HCT116 (cell line): Measurements from ENCODE around the gene SPPL2C. TPM values are rescaled to one million over a fixed set of nuclear protein-coding genes. Genes with fewer than 3 reads are reported as not detected.

Experiments
- ATAC-seq: fragments of 200-7000 bp; cut with Tn5 transposase; 2 replicates; pipeline ENCODE4 v1.9.1; 2020; ENCODE audit warnings: mild to moderate bottlenecking, moderate library complexity
- BruUV-seq: library from RNA; stranded (reverse); fragments of 400-500 nt; replicated peaks from 2 replicates; lab custom pipeline; 2021; lab: Mats Ljungman, UMichigan
- CTCF ChIA-PET: fragments of 300-600 bp; sonication (Branson Sonifier 250); formaldehyde crosslinking; loops from one replicate; lab custom pipeline; 2021; ENCODE audit warnings: antibody characterized with exemption; lab: Charles Lee
- POLR2A ChIA-PET: fragments of 300-600, 350-600 bp; sonication (Branson Sonifier 250); formaldehyde crosslinking; loops from one replicate; lab custom pipeline; 2021; ENCODE audit warnings: antibody characterized with exemption; lab: Charles Lee
- RAD21 ChIA-PET, 2 experiments: fragments of 300-600 bp; sonication (Branson Sonifier 250); formaldehyde crosslinking; loops; one replicate each; lab custom pipeline; 2023; ENCODE audit warnings: low total read pairs in 2 of 2; ENCODE audit not compliant: uncharacterized antibody in 2 of 2, unreplicated experiment in 2 of 2, low non-redundant PET in 1 of 2; lab: Charles Lee
- DNase-seq: peaks from one replicate; pipeline ENCODE4 v3.0.0-alpha.2; 2010; ENCODE audit warnings: low read depth, low spot score
- H2AFZ ChIP-seq: fragments of 200-600 bp; shearing (Covaris generic), sonication (generic); 2 replicates; pipeline ENCODE4 v1.6.1; 2017; ENCODE audit warnings: low read depth, mixed run types, mixed read lengths, antibody characterized with exemption, low read length; ENCODE audit not compliant: poor library complexity, severe bottlenecking
- H3K27ac ChIP-seq: 2 replicates; pipeline ENCODE4 v1.5.1; 2012; ENCODE audit warnings: low read depth, low read length
- H3K27me3 ChIP-seq: fragments of 200-600 bp; sonication (generic); 2 replicates; pipeline ENCODE4 v1.6.1; 2016; ENCODE audit warnings: mixed run types, low read length, mixed read lengths; ENCODE audit not compliant: insufficient read depth
- H3K36me3 ChIP-seq, 2 experiments: fragments of 200-500 bp in 1 of 2; fragments of 200-600 bp in 1 of 2; sonication (Bioruptor generic) in 1 of 2; sonication (generic) in 1 of 2; 2 replicates each; pipeline versions ENCODE4 v1.5.1 to v1.6.1; 2014 to 2016; ENCODE audit warnings: low read length in 2 of 2, inconsistent platforms in 1 of 2, mixed read lengths in 1 of 2, mixed run types in 1 of 2; ENCODE audit not compliant: insufficient read depth in 2 of 2, control insufficient read depth in 1 of 2
- H3K4me1 ChIP-seq, 2 experiments: fragments of 200-600 bp in 1 of 2; sonication (generic) in 1 of 2; 2 replicates each; pipeline versions ENCODE4 v1.5.1 to v1.6.1; 2012 to 2017; ENCODE audit warnings: low read length in 2 of 2, inconsistent platforms in 1 of 2, mild to moderate bottlenecking in 1 of 2, mixed read lengths in 1 of 2, mixed run types in 1 of 2, moderate library complexity in 1 of 2; ENCODE audit not compliant: insufficient read depth in 2 of 2, control insufficient read depth in 1 of 2
- H3K4me2 ChIP-seq: fragments of 200-600 bp; sonication (generic); 2 replicates; pipeline ENCODE4 v1.6.1; 2017; ENCODE audit warnings: mixed run types, low read length, mixed read lengths
- H3K4me3 ChIP-seq, 2 experiments: fragments of 200-600 bp in 1 of 2; sonication (generic) in 1 of 2; replicated peaks in 1 of 2; 2 replicates each; pipeline ENCODE4 v1.5.1; 2011 to 2016; ENCODE audit warnings: low read length in 2 of 2, control low read depth in 1 of 2, low read depth in 1 of 2, mild to moderate bottlenecking in 1 of 2, mixed read lengths in 1 of 2, mixed run types in 1 of 2
- H3K79me2 ChIP-seq: fragments of 200-600 bp; sonication (generic); 2 replicates; pipeline ENCODE4 v1.6.1; 2017; ENCODE audit warnings: mild to moderate bottlenecking, mixed run types, low read length, moderate library complexity, mixed read lengths; ENCODE audit not compliant: insufficient read depth
- H3K9ac ChIP-seq: fragments of 200-600 bp; sonication (generic); 2 replicates; pipeline ENCODE4 v1.6.1; 2016; ENCODE audit warnings: low read length, mixed read lengths
- H3K9me2 ChIP-seq: fragments of 200-600 bp; sonication (generic), shearing (Covaris generic); 2 replicates; pipeline ENCODE4 v1.6.1; 2017; ENCODE audit warnings: mixed run types, mild to moderate bottlenecking, moderate library complexity; ENCODE audit not compliant: insufficient read depth
- H3K9me3 ChIP-seq, 2 experiments: fragments of 200-500 bp in 1 of 2; fragments of 200-600 bp in 1 of 2; sonication (Bioruptor generic) in 1 of 2; sonication (generic) in 1 of 2; 2 replicates each; pipeline ENCODE4 v1.6.1; 2014 to 2017; ENCODE audit warnings: low read length in 2 of 2, mixed read lengths in 2 of 2, inconsistent platforms in 1 of 2, low read depth in 1 of 2, mild to moderate bottlenecking in 1 of 2, mixed run types in 1 of 2, moderate library complexity in 1 of 2; ENCODE audit not compliant: control insufficient read depth in 1 of 2, insufficient read depth in 1 of 2
- H4K20me1 ChIP-seq: fragments of 200-600 bp; sonication (generic), shearing (Covaris generic); 2 replicates; pipeline ENCODE4 v1.6.1; 2017; ENCODE audit warnings: mixed run types, mild to moderate bottlenecking, moderate library complexity; ENCODE audit not compliant: insufficient read depth
- CBX3 ChIP-seq: IDR thresholded peaks from 2 replicates; pipeline ENCODE4 v1.6.1; 2012; ENCODE audit warnings: low read depth
- CEBPB ChIP-seq: IDR thresholded peaks from 2 replicates; pipeline ENCODE4 v1.6.1; 2012; ENCODE audit warnings: low read depth
- EGR1 ChIP-seq: IDR thresholded peaks from 2 replicates; pipeline ENCODE4 v1.6.1; 2012; ENCODE audit warnings: low read depth
- FOSL1 ChIP-seq: IDR thresholded peaks from 2 replicates; pipeline ENCODE4 v1.6.1; 2012; ENCODE audit warnings: low read depth
- POLR2A ChIP-seq: IDR thresholded peaks from 2 replicates; pipeline ENCODE4 v1.7.0; 2011; ENCODE audit warnings: borderline replicate concordance; ENCODE audit not compliant: insufficient read depth, insufficient read length; ENCODE audit errors: extremely low read depth
- POLR2AphosphoS5 ChIP-seq: IDR thresholded peaks from 2 replicates; pipeline ENCODE4 v1.6.1; 2011; ENCODE audit warnings: mild to moderate bottlenecking, low read depth, low read length, moderate library complexity
- SP1 ChIP-seq: IDR thresholded peaks from 2 replicates; pipeline ENCODE4 v1.6.1; 2012; ENCODE audit warnings: low read depth
- TCF7L2 ChIP-seq: IDR thresholded peaks from 2 replicates; pipeline ENCODE4 v1.7.0; 2011; ENCODE audit warnings: borderline replicate concordance, inconsistent platforms; ENCODE audit not compliant: insufficient read depth, insufficient read length; ENCODE audit errors: extremely low read depth
- intact Hi-C: fragments of 100-400 bp; cut with micrococcal nuclease; formaldehyde crosslinking; loops from 2 replicates; pipeline ENCODE4 v1.10.0; 2022
- total RNA-seq: library from RNA; stranded (reverse); gene quantifications from one replicate; pipeline ENCODE4 v1.2.1, GENCODE V29; 2021; ENCODE audit not compliant: unreplicated experiment
- TF ChIP-seq, protein P1 (sequence below): IDR thresholded peaks from 2 replicates; pipeline ENCODE4 v1.6.1; 2012
- TF ChIP-seq, protein P2 (sequence below): IDR thresholded peaks from 2 replicates; pipeline ENCODE4 v1.6.1; 2012; ENCODE audit warnings: low read depth
- TF ChIP-seq, protein P3 (sequence below): IDR thresholded peaks from 2 replicates; pipeline ENCODE4 v1.6.1; 2012
- TF ChIP-seq, protein P4 (sequence below), 3 experiments: fragments of 200-600 bp in 1 of 3; sonication (generic) in 1 of 3; IDR thresholded peaks in 2 of 3; conservative IDR thresholded peaks in 1 of 3; 2 replicates each; pipeline ENCODE4 v1.5.1; 2012 to 2017; ENCODE audit warnings: low read depth in 2 of 3, low read length in 2 of 3, antibody characterized with exemption in 1 of 3, borderline replicate concordance in 1 of 3, control low read depth in 1 of 3, mild to moderate bottlenecking in 1 of 3, mixed read lengths in 1 of 3, mixed run types in 1 of 3, moderate library complexity in 1 of 3; ENCODE audit not compliant: insufficient read depth in 1 of 3

Gene SPPL2C
- total RNA-seq, 1 experiment from 2014 or later, result not detected

DNA sequence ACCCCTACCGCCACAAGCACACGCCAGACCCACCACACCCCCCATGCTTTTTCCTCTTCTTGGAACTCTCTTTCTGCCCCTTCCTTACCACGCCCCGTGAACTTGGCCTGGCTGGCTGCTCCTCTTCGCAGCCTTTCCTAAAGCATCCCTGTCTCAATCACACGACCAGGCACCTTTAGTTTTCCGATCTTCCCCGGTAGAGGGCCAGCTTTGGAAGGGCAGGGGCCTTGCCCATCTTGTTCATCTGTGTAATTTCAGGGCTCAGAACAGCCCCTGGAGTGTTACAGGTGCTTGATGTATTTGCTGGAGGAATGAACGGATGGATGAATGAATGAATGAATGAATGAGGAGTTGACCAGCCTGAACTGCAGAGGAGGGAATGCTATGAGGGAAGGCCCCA, 3.7 kb downstream of the SPPL2C start:
- H4K20me1 ChIP-seq, result no peaks in the 10 kb centered on the region
- no peak for DNase-seq
- no peak overlapping the region for H3K9ac ChIP-seq
- no peaks in the 10 kb centered on the region for H3K9me2 ChIP-seq
- ChIA-PET RAD21 (interaction anchor here in 1 of 2 experiments (1.1 kb wide), 1 partner anchor 200 kb away, joined by 3 read pairs; no protein-coding TSS in a partner anchor), POLR2A (no interaction called here), CTCF (interaction anchor here (1.4 to 2.1 kb wide), 2 partner anchors 12 to 208 kb away, joined by 4 to 8 read pairs; no protein-coding TSS in a partner anchor)
- no peaks in the 10 kb centered on the region for H3K36me3 ChIP-seq
- H3K79me2 ChIP-seq, result no peaks in the 10 kb centered on the region
- no TSS peak for BruUV-seq
- no peaks in the 10 kb centered on the region for H3K27me3 ChIP-seq
- no peak overlapping the region for H3K4me3 ChIP-seq
- H3K4me1 ChIP-seq, result peaks cover 0 to 6% of the 10 kb centered on the region in 2 experiments; a peak in 2 of 4 replicates
- H2AFZ ChIP-seq, result no peak overlapping the region
- intact Hi-C loops, result no loop called here
- TF ChIP-seq CBX3 (no peak), POLR2A (no peak)
- TF ChIP-seq, protein P1, sequence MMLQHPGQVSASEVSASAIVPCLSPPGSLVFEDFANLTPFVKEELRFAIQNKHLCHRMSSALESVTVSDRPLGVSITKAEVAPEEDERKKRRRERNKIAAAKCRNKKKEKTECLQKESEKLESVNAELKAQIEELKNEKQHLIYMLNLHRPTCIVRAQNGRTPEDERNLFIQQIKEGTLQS, result no peak
- ATAC-seq, result no peak
- H3K9me3 ChIP-seq, result no peaks in the 10 kb centered on the region
- H3K27ac ChIP-seq, result no peak overlapping the region
- no peak overlapping the region for H3K4me2 ChIP-seq

DNA sequence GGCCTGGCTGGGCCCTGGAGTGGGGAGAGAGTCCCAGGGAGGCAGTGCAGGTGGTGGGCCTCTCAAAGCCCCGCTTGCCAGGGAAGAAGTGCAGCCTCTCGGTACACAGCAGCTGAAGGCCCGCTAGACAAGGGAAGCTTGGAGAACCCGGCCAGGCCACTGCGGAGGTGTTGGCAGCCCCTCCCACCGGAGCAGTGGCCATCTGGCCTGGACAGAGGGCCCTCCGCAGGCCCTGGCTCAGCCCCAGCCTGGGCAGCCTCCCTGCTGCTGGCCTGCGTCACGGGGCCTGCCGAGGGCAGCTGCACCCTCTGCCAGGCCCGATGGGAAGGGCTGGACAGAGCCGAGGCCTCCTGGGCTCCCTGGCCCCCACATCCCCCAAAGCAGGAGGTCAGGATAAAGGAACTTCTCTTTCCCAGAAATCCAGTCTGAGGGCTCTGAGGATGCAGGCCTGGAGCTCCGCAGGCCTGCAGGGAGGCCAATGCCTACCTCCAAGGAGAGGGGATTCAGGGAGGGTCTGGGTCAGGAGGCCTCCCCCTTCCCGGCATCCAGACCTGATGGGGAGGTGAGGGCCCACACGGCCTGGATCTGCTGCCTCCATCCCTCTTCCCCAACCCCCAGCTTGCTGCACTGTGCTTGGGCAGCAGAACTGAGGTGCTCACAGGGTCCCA, 4.3 kb downstream of the SPPL2C start:
- Histone ChIP-seq H3K9ac (no peak overlapping the region), H3K79me2 (no peaks in the 10 kb centered on the region), H4K20me1 (no peaks in the 10 kb centered on the region), H3K9me2 (no peaks in the 10 kb centered on the region), H3K27ac (no peak overlapping the region), H3K9me3 (no peaks in the 10 kb centered on the region), H3K36me3 (no peaks in the 10 kb centered on the region), H3K4me2 (no peak overlapping the region), H3K4me1 (peaks cover 0 to 6% of the 10 kb centered on the region in 2 experiments; a peak in 2 of 4 replicates), H3K27me3 (no peaks in the 10 kb centered on the region), H2AFZ (no peak overlapping the region), H3K4me3 (no peak overlapping the region)
- DNase-seq (no peak), ATAC-seq (no peak)
- intact Hi-C loops, result no loop called here
- ChIA-PET RAD21 (interaction anchor here in 1 of 2 experiments (1.1 kb wide), 1 partner anchor 201 kb away, joined by 3 read pairs; no protein-coding TSS in a partner anchor), POLR2A (no interaction called here), CTCF (interaction anchor here (1.4 to 2.1 kb wide), 3 partner anchors 13 to 209 kb away, joined by 4 to 8 read pairs (median 6); no protein-coding TSS in a partner anchor)
- no TSS peak for BruUV-seq
- TF ChIP-seq, protein P1, result no peak
- TF ChIP-seq CEBPB (no peak), POLR2A (no peak), SP1 (no peak), TCF7L2 (no peak), FOSL1 (no peak), POLR2AphosphoS5 (no peak), EGR1 (no peak)
- TF ChIP-seq, protein P2, sequence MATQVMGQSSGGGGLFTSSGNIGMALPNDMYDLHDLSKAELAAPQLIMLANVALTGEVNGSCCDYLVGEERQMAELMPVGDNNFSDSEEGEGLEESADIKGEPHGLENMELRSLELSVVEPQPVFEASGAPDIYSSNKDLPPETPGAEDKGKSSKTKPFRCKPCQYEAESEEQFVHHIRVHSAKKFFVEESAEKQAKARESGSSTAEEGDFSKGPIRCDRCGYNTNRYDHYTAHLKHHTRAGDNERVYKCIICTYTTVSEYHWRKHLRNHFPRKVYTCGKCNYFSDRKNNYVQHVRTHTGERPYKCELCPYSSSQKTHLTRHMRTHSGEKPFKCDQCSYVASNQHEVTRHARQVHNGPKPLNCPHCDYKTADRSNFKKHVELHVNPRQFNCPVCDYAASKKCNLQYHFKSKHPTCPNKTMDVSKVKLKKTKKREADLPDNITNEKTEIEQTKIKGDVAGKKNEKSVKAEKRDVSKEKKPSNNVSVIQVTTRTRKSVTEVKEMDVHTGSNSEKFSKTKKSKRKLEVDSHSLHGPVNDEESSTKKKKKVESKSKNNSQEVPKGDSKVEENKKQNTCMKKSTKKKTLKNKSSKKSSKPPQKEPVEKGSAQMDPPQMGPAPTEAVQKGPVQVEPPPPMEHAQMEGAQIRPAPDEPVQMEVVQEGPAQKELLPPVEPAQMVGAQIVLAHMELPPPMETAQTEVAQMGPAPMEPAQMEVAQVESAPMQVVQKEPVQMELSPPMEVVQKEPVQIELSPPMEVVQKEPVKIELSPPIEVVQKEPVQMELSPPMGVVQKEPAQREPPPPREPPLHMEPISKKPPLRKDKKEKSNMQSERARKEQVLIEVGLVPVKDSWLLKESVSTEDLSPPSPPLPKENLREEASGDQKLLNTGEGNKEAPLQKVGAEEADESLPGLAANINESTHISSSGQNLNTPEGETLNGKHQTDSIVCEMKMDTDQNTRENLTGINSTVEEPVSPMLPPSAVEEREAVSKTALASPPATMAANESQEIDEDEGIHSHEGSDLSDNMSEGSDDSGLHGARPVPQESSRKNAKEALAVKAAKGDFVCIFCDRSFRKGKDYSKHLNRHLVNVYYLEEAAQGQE, result no peak
- TF ChIP-seq, protein P3, sequence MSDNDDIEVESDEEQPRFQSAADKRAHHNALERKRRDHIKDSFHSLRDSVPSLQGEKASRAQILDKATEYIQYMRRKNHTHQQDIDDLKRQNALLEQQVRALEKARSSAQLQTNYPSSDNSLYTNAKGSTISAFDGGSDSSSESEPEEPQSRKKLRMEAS, result no peak
- TF ChIP-seq, protein P4, sequence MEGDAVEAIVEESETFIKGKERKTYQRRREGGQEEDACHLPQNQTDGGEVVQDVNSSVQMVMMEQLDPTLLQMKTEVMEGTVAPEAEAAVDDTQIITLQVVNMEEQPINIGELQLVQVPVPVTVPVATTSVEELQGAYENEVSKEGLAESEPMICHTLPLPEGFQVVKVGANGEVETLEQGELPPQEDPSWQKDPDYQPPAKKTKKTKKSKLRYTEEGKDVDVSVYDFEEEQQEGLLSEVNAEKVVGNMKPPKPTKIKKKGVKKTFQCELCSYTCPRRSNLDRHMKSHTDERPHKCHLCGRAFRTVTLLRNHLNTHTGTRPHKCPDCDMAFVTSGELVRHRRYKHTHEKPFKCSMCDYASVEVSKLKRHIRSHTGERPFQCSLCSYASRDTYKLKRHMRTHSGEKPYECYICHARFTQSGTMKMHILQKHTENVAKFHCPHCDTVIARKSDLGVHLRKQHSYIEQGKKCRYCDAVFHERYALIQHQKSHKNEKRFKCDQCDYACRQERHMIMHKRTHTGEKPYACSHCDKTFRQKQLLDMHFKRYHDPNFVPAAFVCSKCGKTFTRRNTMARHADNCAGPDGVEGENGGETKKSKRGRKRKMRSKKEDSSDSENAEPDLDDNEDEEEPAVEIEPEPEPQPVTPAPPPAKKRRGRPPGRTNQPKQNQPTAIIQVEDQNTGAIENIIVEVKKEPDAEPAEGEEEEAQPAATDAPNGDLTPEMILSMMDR (IDR thresholded peaks at IDR 0.05 in 2 of 3, conservative IDR thresholded peaks at IDR 0.05 in 1 of 3; ENCODE audit: borderline replicate concordance in 1 of 3, insufficient read depth in 1 of 3, low read depth in 2 of 3, low read length in 2 of 3), result no peak
